HepG2 (cell line): ENCODE results near the gene RAB3C. TPM values are rescaled to one million over a fixed set of nuclear protein-coding genes. Genes with fewer than 3 reads are reported as not detected.

ENCODE experiments used
- polyA plus RNA-seq, 8 experiments: library from polyadenylated mRNA; depleted of rRNA in 3 of 8; stranded (reverse) in 7 of 8; unstranded in 1 of 8; fragments of >200 nt; fragmentation: Illumina TruSeq in 4 of 8; extraction: Trizol in 4 of 8; gene quantifications; 2 replicates each; pipeline versions ENCODE4 v1.2.1 to v1.2.3, GENCODE V29; 2011 to 2016; ENCODE audit warnings: low read depth in 4 of 8, missing spikeins in 1 of 8, mixed read lengths in 1 of 8; ENCODE audit not compliant: insufficient read depth in 1 of 8
- total RNA-seq, 5 experiments: library from RNA; depleted of rRNA; stranded (reverse); fragments of >200 nt; fragmentation: Illumina TruSeq; extraction: Trizol; gene quantifications; 2 replicates each; pipeline ENCODE4 v1.2.3, GENCODE V29; 2016; ENCODE audit warnings: low read depth in 1 of 5
- TF ChIP-seq, protein P1 (sequence below): sonication (generic); formaldehyde crosslinking; IDR thresholded peaks from 2 replicates; pipeline ENCODE4 v1.5.1; 2020; ENCODE audit warnings: missing genetic modification reagents, mild to moderate bottlenecking, borderline replicate concordance
- TF ChIP-seq, protein P2 (sequence below): sonication (generic); formaldehyde crosslinking; IDR thresholded peaks from 2 replicates; pipeline ENCODE4 v1.4.0; 2020; ENCODE audit warnings: mild to moderate bottlenecking, missing genetic modification reagents

The RAB3C gene
- total and polyA plus RNA-seq, 2 of the 13 experiments (the other 11 are each of a cell fraction or from before 2014, with no cell fraction given), result not detected

DNA sequence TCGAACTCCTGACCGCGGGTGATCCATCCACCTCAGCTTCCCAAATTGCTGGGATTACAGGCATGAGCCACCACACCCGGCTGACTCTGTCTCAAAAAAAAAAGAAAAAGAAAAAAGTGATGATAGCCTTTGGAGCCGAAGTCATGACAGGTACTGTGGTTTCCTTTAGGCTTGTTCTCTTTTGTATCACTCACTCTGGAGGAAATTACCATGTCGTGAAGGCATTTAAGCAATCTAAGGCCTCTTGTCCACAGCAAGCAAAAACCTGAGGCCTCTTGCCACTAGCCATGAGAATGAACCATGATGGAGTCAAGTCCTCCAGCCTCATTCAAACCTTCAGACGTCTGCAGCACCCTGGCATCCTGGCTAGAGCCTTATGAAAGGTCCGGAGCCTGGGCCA lies 286.1 kb downstream of the RAB3C start (continued):
- TF ChIP-seq, protein P1, sequence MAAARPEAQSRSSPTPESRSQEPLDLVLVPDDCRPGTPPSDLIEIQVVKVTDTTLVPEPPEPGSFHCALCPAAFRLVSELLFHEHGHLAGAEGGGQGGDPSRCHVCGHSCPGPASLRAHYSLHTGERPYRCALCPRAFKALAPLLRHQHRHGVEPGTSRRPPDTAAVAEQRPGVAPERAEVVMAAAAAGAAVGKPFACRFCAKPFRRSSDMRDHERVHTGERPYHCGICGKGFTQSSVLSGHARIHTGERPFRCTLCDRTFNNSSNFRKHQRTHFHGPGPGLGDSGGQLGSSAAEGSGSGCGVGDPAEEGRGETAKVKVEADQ (CRISPR knock-in tag), result no peak
- TF ChIP-seq, protein P2, sequence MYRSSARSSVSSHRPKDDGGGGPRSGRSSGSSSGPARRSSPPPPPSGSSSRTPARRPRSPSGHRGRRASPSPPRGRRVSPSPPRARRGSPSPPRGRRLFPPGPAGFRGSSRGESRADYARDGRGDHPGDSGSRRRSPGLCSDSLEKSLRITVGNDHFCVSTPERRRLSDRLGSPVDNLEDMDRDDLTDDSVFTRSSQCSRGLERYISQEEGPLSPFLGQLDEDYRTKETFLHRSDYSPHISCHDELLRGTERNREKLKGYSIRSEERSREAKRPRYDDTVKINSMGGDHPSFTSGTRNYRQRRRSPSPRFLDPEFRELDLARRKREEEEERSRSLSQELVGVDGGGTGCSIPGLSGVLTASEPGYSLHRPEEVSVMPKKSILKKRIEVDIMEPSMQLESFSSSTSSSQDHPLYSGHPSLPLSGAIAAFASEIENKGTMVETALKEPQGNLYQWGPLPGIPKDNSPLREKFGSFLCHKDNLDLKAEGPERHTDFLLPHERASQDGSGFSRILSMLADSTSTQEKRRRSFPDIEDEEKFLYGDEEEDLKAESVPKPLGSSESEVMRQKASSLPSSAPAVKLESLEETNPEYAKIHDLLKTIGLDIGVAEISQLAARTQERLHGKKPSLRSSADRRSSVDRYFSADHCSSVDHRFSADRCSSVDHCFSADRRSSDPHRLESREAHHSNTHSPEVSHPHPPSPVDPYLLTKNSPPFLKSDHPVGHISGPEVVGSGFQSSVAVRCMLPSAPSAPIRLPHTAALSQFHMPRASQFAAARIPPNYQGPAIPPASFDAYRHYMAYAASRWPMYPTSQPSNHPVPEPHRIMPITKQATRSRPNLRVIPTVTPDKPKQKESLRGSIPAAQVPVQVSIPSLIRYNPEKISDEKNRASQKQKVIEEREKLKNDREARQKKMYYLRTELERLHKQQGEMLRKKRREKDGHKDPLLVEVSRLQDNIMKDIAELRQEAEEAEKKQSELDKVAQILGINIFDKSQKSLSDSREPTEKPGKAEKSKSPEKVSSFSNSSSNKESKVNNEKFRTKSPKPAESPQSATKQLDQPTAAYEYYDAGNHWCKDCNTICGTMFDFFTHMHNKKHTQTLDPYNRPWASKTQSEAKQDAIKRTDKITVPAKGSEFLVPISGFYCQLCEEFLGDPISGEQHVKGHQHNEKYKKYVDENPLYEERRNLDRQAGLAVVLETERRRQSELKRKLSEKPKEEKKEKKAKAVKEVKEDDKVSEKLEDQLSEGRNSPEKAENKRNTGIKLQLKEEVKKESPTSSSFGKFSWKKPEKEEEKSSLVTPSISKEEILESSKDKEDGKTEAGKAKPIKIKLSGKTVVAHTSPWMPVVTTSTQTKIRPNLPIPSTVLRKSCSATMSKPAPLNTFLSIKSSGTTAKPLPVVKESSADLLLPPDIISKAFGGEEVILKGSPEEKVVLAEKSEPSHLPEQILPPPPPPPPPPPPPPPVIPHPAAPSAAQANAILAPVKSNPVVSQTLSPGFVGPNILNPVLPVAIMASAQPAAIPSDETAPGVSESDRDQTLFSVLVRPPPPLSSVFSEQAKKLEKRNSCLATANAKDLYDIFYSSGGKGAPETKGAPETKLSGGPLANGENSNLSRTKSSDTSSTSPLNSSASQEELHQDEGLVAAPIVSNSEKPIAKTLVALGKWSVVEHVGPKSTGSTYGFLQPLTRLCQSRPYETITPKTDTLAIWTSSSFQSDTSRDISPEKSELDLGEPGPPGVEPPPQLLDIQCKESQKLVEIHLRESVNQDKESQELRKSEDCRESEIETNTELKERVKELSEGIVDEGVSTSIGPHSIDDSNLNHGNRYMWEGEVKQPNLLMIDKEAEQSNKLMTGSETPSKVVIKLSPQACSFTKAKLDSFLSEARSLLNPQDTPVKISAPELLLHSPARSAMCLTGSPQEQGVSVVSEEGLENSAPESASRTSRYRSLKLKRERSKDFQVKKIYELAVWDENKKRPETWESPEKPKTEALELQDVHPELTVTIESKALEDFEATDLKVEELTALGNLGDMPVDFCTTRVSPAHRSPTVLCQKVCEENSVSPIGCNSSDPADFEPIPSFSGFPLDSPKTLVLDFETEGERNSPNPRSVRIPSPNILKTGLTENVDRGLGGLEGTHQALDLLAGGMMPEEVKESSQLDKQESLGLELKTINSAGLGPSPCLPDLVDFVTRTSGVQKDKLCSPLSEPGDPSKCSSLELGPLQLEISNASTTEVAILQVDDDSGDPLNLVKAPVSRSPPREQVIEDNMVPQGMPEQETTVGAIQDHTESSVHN (CRISPR knock-in tag), result no peak
